8988T (cell line): ENCODE data around the gene KIAA1671.

ENCODE experiments used
- DNase-seq: peaks from one replicate; pipeline ENCODE4 v3.0.0; 2011

The KIAA1671 gene

GRCh38 chr22:25149014-25149413, 196.5 kb downstream of the KIAA1671 start:
- no peak for DNase-seq

GRCh38 chr22:25153961-25154666, 201.6 kb downstream of the KIAA1671 start:
- no peak for DNase-seq

- DNase-seq = no peak
Observed at GRCh38 chr22:25154667-25154999, 202.1 kb downstream of the KIAA1671 start.

- DNase-seq = no peak
Observed at GRCh38 chr22:25156736-25157135, 204.2 kb downstream of the KIAA1671 start.

GRCh38 chr22:25159028-25159427, 206.5 kb downstream of the KIAA1671 start:
- DNase-seq = no peak

GRCh38 chr22:25160120-25160996, 207.8 kb downstream of the KIAA1671 start:
- no peak for DNase-seq

GRCh38 chr22:25161017-25161915, 208.8 kb downstream of the KIAA1671 start:
- DNase-seq = no peak

GRCh38 chr22:25161916-25162530, 209.5 kb downstream of the KIAA1671 start:
- no peak for DNase-seq

GRCh38 chr22:25162561-25162960, 210.0 kb downstream of the KIAA1671 start:
- no peak for DNase-seq

GRCh38 chr22:25165785-25166184, 213.3 kb downstream of the KIAA1671 start:
- DNase-seq = no peak

- no peak for DNase-seq
Observed at GRCh38 chr22:25166266-25167040, 213.9 kb downstream of the KIAA1671 start.

GRCh38 chr22:25167082-25167481, 214.6 kb downstream of the KIAA1671 start:
- no peak for DNase-seq

GRCh38 chr22:25167834-25168601, 215.5 kb downstream of the KIAA1671 start:
- DNase-seq = no peak

- DNase-seq = no peak
Observed at GRCh38 chr22:25169278-25170031, 216.9 kb downstream of the KIAA1671 start.

- no peak for DNase-seq
Observed at GRCh38 chr22:25170426-25170980, 218.0 kb downstream of the KIAA1671 start.

GRCh38 chr22:25172153-25172552, 219.6 kb downstream of the KIAA1671 start:
- DNase-seq = no peak

- no peak for DNase-seq
Observed at GRCh38 chr22:25174156-25174887, 221.8 kb downstream of the KIAA1671 start.

- DNase-seq = no peak
Observed at GRCh38 chr22:25174888-25175411, 222.4 kb downstream of the KIAA1671 start.

- DNase-seq = no peak
Observed at GRCh38 chr22:25176175-25176574, 223.7 kb downstream of the KIAA1671 start.
